ENCODE measurements around the gene PRX.

- TF ChIP-seq CTCF (IDR thresholded peaks at IDR 0.05; ENCODE audit: borderline replicate concordance, extremely low read depth, low read length, poor library complexity, severe bottlenecking) (no peak), EZH2 (IDR thresholded peaks at IDR 0.05; ENCODE audit: borderline replicate concordance, low read depth, low read length, severe bottlenecking) (no peak)
Observed at GRCh38 chr19:40431698-40432097, 18.5 kb upstream of the PRX start.
